Stimulated activated CD8-positive, alpha-beta memory T cell treated with anti-CD3 and anti-CD28 coated beads, Interleukin-12 subunit alpha, Interleukin-12 subunit beta, amount 100 ng/mL, for 1 hour (primary cell): ENCODE measurements around the gene HOXA7.

Source experiments
- DNase-seq: peaks from one replicate; pipeline ENCODE4 v3.0.0-alpha.2; 2020; ENCODE audit warnings: low read depth

Gene HOXA7

GRCh38 chr7:27156508-27156898 lies at the start of gene HOXA7:
TSS of gene HOXA7 (minus strand) at chr7:27156675. CDS start at chr7:27156545, 130 bp downstream.
- DNase-seq: no peak

- DNase-seq: no peak
Observed at GRCh38 chr7:27205325-27206280, 49.1 kb upstream of the HOXA7 start.

GRCh38 chr7:27204851-27205322 lies 48.4 kb upstream of the HOXA7 start:
- no peak for DNase-seq

GRCh38 chr7:27203964-27204594 lies 47.6 kb upstream of the HOXA7 start:
- no peak for DNase-seq

- no peak for DNase-seq
Observed at GRCh38 chr7:27203365-27203953, 47.0 kb upstream of the HOXA7 start.

- no peak for DNase-seq
Observed at GRCh38 chr7:27202862-27203134, 46.3 kb upstream of the HOXA7 start.

- DNase-seq: no peak
Observed at GRCh38 chr7:27202018-27202861, 45.8 kb upstream of the HOXA7 start.

- no peak for DNase-seq
Observed at GRCh38 chr7:27201580-27202017, 45.1 kb upstream of the HOXA7 start.

GRCh38 chr7:27200761-27201579 lies 44.5 kb upstream of the HOXA7 start:
- DNase-seq: no peak

GRCh38 chr7:27199849-27200760 lies 43.6 kb upstream of the HOXA7 start, which contains the start of gene HOXA13:
TSS of gene HOXA13 (minus strand) at chr7:27200091. CDS start at chr7:27200077, 14 bp downstream.
- DNase-seq: no peak

- no peak for DNase-seq
Observed at GRCh38 chr7:27198871-27199801, 42.7 kb upstream of the HOXA7 start.

GRCh38 chr7:27198138-27198841 lies 41.8 kb upstream of the HOXA7 start:
- DNase-seq: no peak

GRCh38 chr7:27197137-27198042 lies 40.9 kb upstream of the HOXA7 start:
- DNase-seq: no peak

GRCh38 chr7:27196287-27196767 lies 39.9 kb upstream of the HOXA7 start:
- DNase-seq: peak; percentile 78

GRCh38 chr7:27194686-27195379 lies 38.4 kb upstream of the HOXA7 start:
- no peak for DNase-seq

GRCh38 chr7:27194002-27194352 lies 37.5 kb upstream of the HOXA7 start:
- DNase-seq: no peak
